Measurements from ENCODE around the gene AQP3. TPM values are rescaled to one million over a fixed set of nuclear protein-coding genes. Genes with fewer than 3 reads are reported as not detected.
A peak's percentile ranks its signal among the peaks of the same experiment; 100 is the strongest.
"Not testable (repeated sequence)": the region's sequence is repeated elsewhere in the genome, so short reads cannot be mapped to it uniquely, and the experiment has no call there.

AQP3 gene
- total RNA-seq, 1 experiment from 2014 or later = 24.8 TPM

DNA sequence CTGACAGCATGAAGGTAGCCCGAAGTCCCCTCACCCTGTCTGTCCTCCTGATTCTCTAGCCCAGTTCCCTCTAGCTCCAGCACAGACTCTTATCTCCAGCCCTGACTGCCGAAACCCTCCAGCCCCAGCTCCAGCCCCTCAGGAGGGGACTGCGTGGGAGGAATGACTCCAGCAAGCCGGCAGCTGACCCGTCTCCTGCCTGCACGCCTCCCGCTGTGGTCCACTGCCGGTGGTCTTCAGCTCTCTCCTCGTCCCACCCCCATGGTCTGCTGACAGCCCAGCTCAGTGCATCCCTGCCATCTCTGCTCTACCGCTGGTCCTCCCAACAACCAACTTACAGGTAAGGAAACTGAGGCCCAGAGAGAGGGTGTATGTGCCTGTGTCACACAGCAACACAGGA, 45.6 kb downstream of the AQP3 start:
- H3K36me3 ChIP-seq (ENCODE audit: control insufficient read depth, insufficient read depth, low read length); DNase-seq; H3K9me3 ChIP-seq; POLR2A ChIA-PET; H3K4me3 Mint-ChIP-seq (ENCODE audit: unreplicated experiment); H3K36me3 Mint-ChIP-seq (ENCODE audit: insufficient read depth, unreplicated experiment); BruUV-seq (replicated peaks); H3K4me3 ChIP-seq (ENCODE audit: low read depth, low read length); H3K9me3 Mint-ChIP-seq (ENCODE audit: unreplicated experiment); H3K27me3 Mint-ChIP-seq (ENCODE audit: insufficient read depth, unreplicated experiment); CTCF ChIA-PET; H3K27me3 ChIP-seq (replicated peaks; ENCODE audit: control insufficient read depth, insufficient read depth, low read length); H3K4me1 ChIP-seq; H3K27ac Mint-ChIP-seq (ENCODE audit: unreplicated experiment): not testable (repeated sequence)
- intact Hi-C loops (cut with micrococcal nuclease; ENCODE audit: unreplicated experiment) = loop anchor here (5.0 kb wide), 3 partner anchors 115 to 320 kb away; no protein-coding TSS in a partner anchor
- H3K4me1 Mint-ChIP-seq (ENCODE audit: low read depth, unreplicated experiment) = peaks cover 11% of the 10 kb centered on the region

DNA sequence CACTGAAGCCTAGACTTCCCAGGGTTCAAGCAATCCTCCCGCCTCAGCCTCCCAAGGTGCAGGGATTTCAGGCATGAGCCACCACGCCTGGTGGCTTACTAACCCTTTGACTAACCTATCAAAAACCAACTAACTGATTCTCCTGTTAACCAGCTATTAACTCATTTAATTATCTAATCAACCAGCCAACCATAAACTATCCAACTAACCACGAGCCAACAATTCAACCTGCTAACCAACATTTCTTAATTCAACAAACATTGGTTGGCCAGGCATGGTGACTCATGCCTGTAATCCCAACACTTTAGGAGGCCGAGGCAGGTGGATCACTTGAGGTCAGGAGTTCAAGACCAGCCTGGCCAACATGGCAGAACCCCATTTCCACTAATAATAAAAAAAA, 48.3 kb downstream of the AQP3 start:
- intact Hi-C loops (cut with micrococcal nuclease; ENCODE audit: unreplicated experiment); BruUV-seq (replicated peaks); H3K4me1 ChIP-seq; H3K36me3 ChIP-seq (ENCODE audit: control insufficient read depth, insufficient read depth, low read length); H3K27me3 ChIP-seq (replicated peaks; ENCODE audit: control insufficient read depth, insufficient read depth, low read length); H3K36me3 Mint-ChIP-seq (ENCODE audit: insufficient read depth, unreplicated experiment); H3K27ac Mint-ChIP-seq (ENCODE audit: unreplicated experiment); DNase-seq; H3K9me3 ChIP-seq; H3K9me3 Mint-ChIP-seq (ENCODE audit: unreplicated experiment); POLR2A ChIA-PET; H3K27me3 Mint-ChIP-seq (ENCODE audit: insufficient read depth, unreplicated experiment); H3K4me3 Mint-ChIP-seq (ENCODE audit: unreplicated experiment); H3K4me3 ChIP-seq (ENCODE audit: low read depth, low read length): not testable (repeated sequence)
- H3K4me1 Mint-ChIP-seq (ENCODE audit: low read depth, unreplicated experiment) = peaks cover 17% of the 10 kb centered on the region
- CTCF ChIA-PET = interaction anchor here (0.9 kb wide), 1 partner anchor 75 kb away, joined by 3 read pairs; the partner anchor contains the start of gene NOL6

DNA sequence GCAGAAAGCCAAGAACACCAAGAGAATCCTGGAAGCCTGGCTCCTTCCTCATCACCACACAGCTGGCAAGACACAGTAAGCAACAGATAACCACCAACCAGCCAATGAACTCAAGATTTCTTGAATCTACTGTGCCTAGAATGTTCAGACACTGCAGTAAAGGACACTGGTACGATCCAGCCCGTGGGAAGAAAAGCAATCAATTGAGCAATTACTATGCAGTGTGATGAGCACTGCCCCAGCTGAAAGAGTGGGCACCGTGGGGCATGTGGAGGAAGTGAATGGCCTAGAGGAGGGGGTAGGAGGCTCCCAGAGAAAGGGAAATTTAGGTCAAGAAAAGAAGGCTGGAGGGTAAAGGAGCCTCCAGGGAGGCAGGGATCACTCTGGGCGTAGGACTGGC, 49.6 kb downstream of the AQP3 start:
- CTCF ChIA-PET; H3K27ac Mint-ChIP-seq (ENCODE audit: unreplicated experiment); H3K4me3 ChIP-seq (ENCODE audit: low read depth, low read length); H3K27me3 ChIP-seq (replicated peaks; ENCODE audit: control insufficient read depth, insufficient read depth, low read length); H3K27me3 Mint-ChIP-seq (ENCODE audit: insufficient read depth, unreplicated experiment); intact Hi-C loops (cut with micrococcal nuclease; ENCODE audit: unreplicated experiment); H3K9me3 ChIP-seq; BruUV-seq (replicated peaks); H3K4me3 Mint-ChIP-seq (ENCODE audit: unreplicated experiment); POLR2A ChIA-PET; H3K9me3 Mint-ChIP-seq (ENCODE audit: unreplicated experiment); DNase-seq; H3K36me3 ChIP-seq (ENCODE audit: control insufficient read depth, insufficient read depth, low read length); H3K36me3 Mint-ChIP-seq (ENCODE audit: insufficient read depth, unreplicated experiment): not testable (repeated sequence)
- peaks cover 18% of the 10 kb centered on the region for H3K4me1 ChIP-seq
- H3K4me1 Mint-ChIP-seq (ENCODE audit: low read depth, unreplicated experiment) = peaks cover 23% of the 10 kb centered on the region

DNA sequence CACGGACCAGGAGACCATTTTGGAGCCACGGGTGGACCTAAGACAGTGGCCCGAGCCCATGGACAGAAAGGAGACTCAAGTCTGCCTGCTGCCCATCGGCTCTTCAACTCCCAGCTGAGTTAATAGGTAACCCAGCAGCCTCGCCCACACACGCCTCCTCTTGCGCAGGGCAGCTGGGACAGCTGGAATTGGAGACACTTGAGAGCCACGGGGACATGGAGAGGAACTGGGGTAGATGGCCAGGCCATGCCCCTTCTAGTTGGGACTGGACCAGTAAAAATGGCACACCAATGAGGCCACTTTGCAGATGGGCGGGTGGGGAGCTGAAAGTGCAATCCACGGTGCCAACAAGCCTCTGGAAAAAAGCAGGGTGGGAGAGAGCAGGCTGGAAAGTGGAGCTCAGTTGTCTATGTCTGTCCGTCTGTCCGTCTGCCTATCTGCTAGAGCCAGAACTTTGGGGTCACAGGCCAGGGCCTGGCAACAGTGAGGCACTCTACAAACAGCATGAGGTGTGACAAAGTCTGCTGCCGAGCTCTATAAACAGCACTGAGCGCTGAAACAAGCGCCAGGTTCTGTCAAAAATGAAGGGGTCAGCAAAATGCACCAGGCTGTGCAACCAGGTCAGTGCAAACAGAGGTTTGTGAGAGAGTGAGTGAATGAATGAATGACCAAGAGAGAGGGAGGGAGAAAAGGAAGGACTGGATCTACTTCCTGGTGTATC, 52.1 kb downstream of the AQP3 start:
- H3K4me3 Mint-ChIP-seq (ENCODE audit: unreplicated experiment) = peak overlapping the region; percentile 58
- H3K36me3 ChIP-seq (ENCODE audit: control insufficient read depth, insufficient read depth, low read length); H3K36me3 Mint-ChIP-seq (ENCODE audit: insufficient read depth, unreplicated experiment); H3K27me3 Mint-ChIP-seq (ENCODE audit: insufficient read depth, unreplicated experiment); H3K4me3 ChIP-seq (ENCODE audit: low read depth, low read length); intact Hi-C loops (cut with micrococcal nuclease; ENCODE audit: unreplicated experiment); H3K27me3 ChIP-seq (replicated peaks; ENCODE audit: control insufficient read depth, insufficient read depth, low read length); H3K9me3 ChIP-seq; H3K9me3 Mint-ChIP-seq (ENCODE audit: unreplicated experiment); BruUV-seq (replicated peaks): not testable (repeated sequence)
- peaks cover 37% of the 10 kb centered on the region for H3K4me1 ChIP-seq
- peak; percentile 68 to 82 for DNase-seq
- H3K27ac Mint-ChIP-seq (ENCODE audit: unreplicated experiment) = peak overlapping the region; percentile 86
- CTCF ChIA-PET = interaction anchor here (0.6 to 0.7 kb wide), 3 partner anchors 10 to 21 kb away, joined by 3 to 4 read pairs (median 3); no protein-coding TSS in a partner anchor
- H3K4me1 Mint-ChIP-seq (ENCODE audit: low read depth, unreplicated experiment) = peaks cover 32% of the 10 kb centered on the region
- POLR2A ChIA-PET = interaction anchor here (0.5 kb wide), 1 partner anchor 38 kb away, joined by 3 read pairs; no protein-coding TSS in a partner anchor

DNA sequence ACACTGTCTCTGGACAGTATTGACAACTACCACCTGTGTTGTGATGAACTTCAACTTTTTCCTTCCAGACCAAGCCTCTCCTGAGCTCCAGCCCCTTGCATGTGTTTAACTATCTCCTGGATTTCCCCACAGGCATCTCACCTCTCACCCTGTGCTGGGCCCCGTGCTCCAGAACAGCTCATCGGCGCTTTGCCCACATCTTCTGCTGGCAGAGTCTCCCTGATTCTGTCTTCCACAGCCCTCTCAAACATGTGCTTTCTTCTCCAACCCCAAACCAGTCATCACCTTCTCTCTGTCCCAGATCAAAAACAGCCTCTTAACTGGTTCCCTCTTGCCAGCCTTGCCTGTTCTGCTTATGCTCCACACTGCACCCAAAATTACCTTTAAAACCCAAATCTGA, 53.4 kb downstream of the AQP3 start:
- H3K4me3 ChIP-seq (ENCODE audit: low read depth, low read length); intact Hi-C loops (cut with micrococcal nuclease; ENCODE audit: unreplicated experiment): not testable (repeated sequence)
- H3K4me1 ChIP-seq = peaks cover 37% of the 10 kb centered on the region

More for the DNA sequence above, 53.4 kb downstream of the AQP3 start:
- peaks cover 38% of the 10 kb centered on the region for H3K4me1 Mint-ChIP-seq (ENCODE audit: low read depth, unreplicated experiment)
- H3K9me3 ChIP-seq; BruUV-seq (replicated peaks); H3K27me3 ChIP-seq (replicated peaks; ENCODE audit: control insufficient read depth, insufficient read depth, low read length); H3K27me3 Mint-ChIP-seq (ENCODE audit: insufficient read depth, unreplicated experiment); H3K36me3 Mint-ChIP-seq (ENCODE audit: insufficient read depth, unreplicated experiment); H3K36me3 ChIP-seq (ENCODE audit: control insufficient read depth, insufficient read depth, low read length); CTCF ChIA-PET; H3K4me3 Mint-ChIP-seq (ENCODE audit: unreplicated experiment); POLR2A ChIA-PET; H3K27ac Mint-ChIP-seq (ENCODE audit: unreplicated experiment); DNase-seq; H3K9me3 Mint-ChIP-seq (ENCODE audit: unreplicated experiment): not testable (repeated sequence)
